Heart left ventricle (tissue), 16 donors: ENCODE results near the gene SLC38A10. TPM values are rescaled to one million over a fixed set of nuclear protein-coding genes. Genes with fewer than 3 reads are reported as not detected.

Source experiments
- ATAC-seq, 4 donors: fragments of 200-7000 bp; cut with Tn5 transposase; one replicate each; pipeline ENCODE4 v1.9.1; 2020 to 2022; ENCODE audit warnings: moderate library complexity in 4 of 4, mild to moderate bottlenecking in 3 of 4, moderate number of reproducible peaks in 1 of 4
- DNase-seq, 5 donors: peaks; one replicate each; pipeline ENCODE4 v3.0.0-alpha.2; 2020
- H3K27ac ChIP-seq, 12 donors: fragments of 200-600 bp; sonication (generic) in 4 of 12; one replicate each; pipeline versions ENCODE4 v1.5.0 to v1.8.0; 2016 to 2022; ENCODE audit warnings: mild to moderate bottlenecking in 2 of 12
- H3K27me3 ChIP-seq, 9 donors: fragments of 200-600 bp; sonication (generic) in 2 of 9; one replicate each; pipeline versions ENCODE4 v1.5.1 to v1.8.0; 2016 to 2022; ENCODE audit warnings: mild to moderate bottlenecking in 3 of 9
- H3K36me3 ChIP-seq, 9 donors: fragments of 200-600 bp; sonication (generic) in 2 of 9; one replicate each; pipeline versions ENCODE4 v1.5.0 to v1.8.0; 2018 to 2022; ENCODE audit warnings: mild to moderate bottlenecking in 2 of 9
- H3K4me1 ChIP-seq, 12 donors: fragments of 200-600 bp; sonication (generic) in 4 of 12; one replicate each; pipeline versions ENCODE4 v1.5.0 to v1.8.0; 2016 to 2022; ENCODE audit warnings: mild to moderate bottlenecking in 3 of 12
- H3K4me3 ChIP-seq, 12 donors: fragments of 200-600 bp; sonication (generic) in 4 of 12; one replicate each; pipeline versions ENCODE4 v1.5.0 to v1.8.0; 2017 to 2022; ENCODE audit warnings: mild to moderate bottlenecking in 9 of 12, moderate library complexity in 4 of 12
- H3K9me3 ChIP-seq, 12 donors: fragments of 200-600 bp; sonication (generic) in 4 of 12; one replicate each; pipeline versions ENCODE4 v1.5.0 to v1.8.0; 2016 to 2022; ENCODE audit warnings: mild to moderate bottlenecking in 1 of 12
- CTCF ChIP-seq, 12 donors: fragments of 200-600 bp; sonication (generic) in 4 of 12; IDR thresholded peaks; one replicate each; pipeline versions ENCODE4 v1.5.0 to v1.8.0; 2018 to 2022; ENCODE audit warnings: antibody characterized with exemption in 12 of 12, mild to moderate bottlenecking in 5 of 12
- POLR2A ChIP-seq, 2 donors: fragments of 450-650 bp; IDR thresholded peaks; one replicate each; pipeline ENCODE4 v1.6.1; 2017; ENCODE audit warnings: antibody characterized with exemption in 2 of 2, mild to moderate bottlenecking in 2 of 2, moderate library complexity in 2 of 2
- WGBS, 4 donors: extraction: QIAGEN DNeasy Blood & Tissue Kit in 2 of 4; methylation state at CpG; one replicate each; pipeline versions ENCODE4 v1.1.5 to v1.1.7; 2013 to 2018; 5-methylcytosine and 5-hydroxymethylcytosine counted together
- intact Hi-C, 10 donors: fragments of 100-400 bp; cut with DNase I; formaldehyde crosslinking; loops; one replicate each; pipeline versions ENCODE4 v1.11.1 to v1.14.2; 2022
- polyA plus RNA-seq, 2 donors: library from polyadenylated mRNA; stranded (reverse); fragments of 200-250 nt; gene quantifications; one replicate each; pipeline ENCODE4 v1.2.3, GENCODE V29; 2013
- total RNA-seq, 9 donors: library from RNA; depleted of rRNA in 2 of 9; stranded (reverse); fragments of >200 nt in 2 of 9; fragmentation: NEBNext Ultra II Directional in 3 of 9; extraction: Animal tissue kit (Norgen Biotek cat#: 25700) in 3 of 9; gene quantifications; one replicate each; pipeline versions ENCODE4 v1.1.0 to v1.2.4, GENCODE V29; 2016 to 2023
- donor health status: ischemic (EF 13 %, LVEDD 7.1; RV severe dilation, severe dysfunction).
- donor health status: healthy with polysubstance abuse.
- donor health status: DM: no; HTN: yes; CAD: no.
- donor health status: DM: no; HTN: no; CAD: no.
- donor health status: ischemic (EF 25% LVEDD 6.9; RV normal size, moderate dysfunction).
- donor health status: ischemic (EF 25% LVEDD 5.7; RV mildly dilated, moderate dysfunction).
- donor health status: healthy.
- donor health status: DM: yes; HTN: yes; CAD: no.
- donor health status: ischemic (EF 35%, LVEDD 5.7; RV mildly dilated, moderate dysfunction).
- donor health status: nonischemic (EF 11% LVEDD 7.7; RV severe dilation, severe dysfunction).
- donor health status: DM: yes; HTN: yes; CAD: no.
- donor health status: PGD.
- donor health status: ischemic (EF 29% LVEDD 5.4; RV normal size, mild dysfunction).
- donor health status: nonischemic (EF 23%, LVEDD 6.1; RV moderate dilation, normal function).

The SLC38A10 gene
- total and polyA plus RNA-seq, 11 donors: 27.4 to 67.7 (median 46.7) TPM

- H3K27ac ChIP-seq: no peak overlapping the region
- no peak overlapping the region for H3K4me3 ChIP-seq
- ATAC-seq (no peak), DNase-seq (no peak)
- peaks cover 0 to 33% (median 3%) of the 10 kb centered on the region in 9 donors for H3K36me3 ChIP-seq
- no peaks in the 10 kb centered on the region for H3K9me3 ChIP-seq
- H3K4me1 ChIP-seq: peaks cover 0 to 34% (median 12%) of the 10 kb centered on the region in 12 donors
- intact Hi-C loops: no loop called here
- no peaks in the 10 kb centered on the region for H3K27me3 ChIP-seq
- no peak for TF ChIP-seq CTCF (IDR thresholded peaks at IDR 0.05)
- TF ChIP-seq POLR2A (IDR thresholded peaks at IDR 0.05): no peak
- WGBS, 4 donors: 93 to 96% (median 94%) methylated on average over 5 to 18 of the region's 18 CpGs
Measured at GRCh38 chr17:81199482-81199830, 95.7 kb downstream of the SLC38A10 start.

- Histone ChIP-seq H3K4me3 (no peak overlapping the region), H3K4me1 (peaks cover 0 to 39% (median 12%) of the 10 kb centered on the region in 12 donors), H3K27me3 (no peaks in the 10 kb centered on the region), H3K27ac (no peak overlapping the region), H3K9me3 (no peaks in the 10 kb centered on the region), H3K36me3 (peaks cover 0 to 33% (median 3%) of the 10 kb centered on the region in 9 donors)
- intact Hi-C loops: no loop called here
- DNase-seq (no peak), ATAC-seq (no peak)
- TF ChIP-seq CTCF (IDR thresholded peaks at IDR 0.05) (no peak), POLR2A (IDR thresholded peaks at IDR 0.05) (no peak)
- 87 to 93% (median 90%) methylated on average over 20 to 22 of the region's 22 CpGs for WGBS, 4 donors
Measured at GRCh38 chr17:81198826-81199481, 96.2 kb downstream of the SLC38A10 start.

DNA sequence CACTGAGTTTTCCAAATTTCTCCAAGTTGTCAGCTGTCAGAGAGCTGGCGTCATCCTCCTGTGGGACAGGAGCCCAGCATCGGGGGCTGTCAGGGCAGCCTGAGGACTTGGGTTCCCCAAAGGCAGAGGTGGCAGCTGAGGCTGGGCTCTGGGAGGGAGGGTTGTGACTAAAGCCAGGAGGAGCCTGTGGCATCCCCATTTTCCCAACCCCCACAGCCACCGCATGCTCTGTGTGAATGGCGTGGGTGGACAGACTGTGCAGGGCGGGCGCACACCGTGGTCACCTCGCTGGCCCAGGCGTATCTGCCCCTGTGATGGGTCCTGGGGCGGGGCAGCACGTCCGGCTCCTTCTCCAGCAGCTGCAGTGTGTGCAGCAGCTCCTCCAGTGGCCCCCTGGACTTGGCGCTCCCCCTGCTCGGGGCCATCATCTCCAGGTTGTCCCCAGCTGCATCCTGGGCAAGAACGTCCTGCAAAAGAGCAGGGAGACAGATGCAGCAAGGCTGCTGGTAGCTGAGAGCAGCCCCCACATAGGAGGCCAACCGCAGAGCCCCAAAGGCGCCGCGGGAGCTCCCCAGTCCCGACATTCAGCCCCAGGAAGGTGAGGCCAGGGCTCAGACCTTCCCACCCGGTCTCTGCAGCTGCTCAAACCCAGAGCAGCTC, 97.1 kb downstream of the SLC38A10 start:
- DNase-seq (no peak), ATAC-seq (no peak)
- TF ChIP-seq CTCF (IDR thresholded peaks at IDR 0.05) (no peak), POLR2A (IDR thresholded peaks at IDR 0.05) (no peak)
- WGBS, 4 donors: 89 to 93% (median 91%) methylated on average over 9 to 21 of the region's 21 CpGs
- peak overlapping the region in 7 of 12 donors; percentile 33 to 71 (median 52) for H3K27ac ChIP-seq
- H3K4me1 ChIP-seq: peaks cover 0 to 43% (median 12%) of the 10 kb centered on the region in 12 donors
- H3K36me3 ChIP-seq: peaks cover 0 to 35% (median 3%) of the 10 kb centered on the region in 9 donors
- no peaks in the 10 kb centered on the region for H3K27me3 ChIP-seq
- H3K4me3 ChIP-seq: peak overlapping the region in 7 of 12 donors; percentile 12 to 44 (median 31)
- H3K9me3 ChIP-seq: no peaks in the 10 kb centered on the region
- intact Hi-C loops: no loop called here

- peaks cover 0 to 35% (median 3%) of the 10 kb centered on the region in 9 donors for H3K36me3 ChIP-seq
- H3K27ac ChIP-seq: peak overlapping the region in 9 of 12 donors; percentile 25 to 71 (median 52)
- intact Hi-C loops: no loop called here
- TF ChIP-seq POLR2A (IDR thresholded peaks at IDR 0.05) (no peak), CTCF (IDR thresholded peaks at IDR 0.05) (no peak)
- H3K9me3 ChIP-seq: no peaks in the 10 kb centered on the region
- no peak for DNase-seq
- peak overlapping the region in 8 of 12 donors; percentile 12 to 44 (median 30) for H3K4me3 ChIP-seq
- no peaks in the 10 kb centered on the region for H3K27me3 ChIP-seq
- peaks cover 0 to 43% (median 12%) of the 10 kb centered on the region in 12 donors for H3K4me1 ChIP-seq
- ATAC-seq: no peak
- WGBS, 4 donors: 73 to 83% (median 75%) methylated on average over 8 to 14 of the region's 14 CpGs
Measured at GRCh38 chr17:81197409-81197795, 97.7 kb downstream of the SLC38A10 start.
